Liver (tissue), 9 donors: ENCODE data around the gene JAM2. TPM values are rescaled to one million over a fixed set of nuclear protein-coding genes. Genes with fewer than 3 reads are reported as not detected.
A peak's percentile ranks its signal among the peaks of the same experiment; 100 is the strongest.

Source experiments
- DNase-seq: peaks from one replicate; pipeline ENCODE4 v3.0.0-alpha.2; 2017; ENCODE audit warnings: low spot score
- H3K27ac ChIP-seq, 2 donors: one replicate each; pipeline ENCODE4 v1.7.0; 2013; ENCODE audit warnings: inconsistent platforms in 2 of 2, low read length in 2 of 2, control low read depth in 1 of 2, low read depth in 1 of 2, mild to moderate bottlenecking in 1 of 2
- H3K27me3 ChIP-seq, 4 donors: one replicate each; pipeline versions ENCODE4 v1.6.1 to v1.7.0; 2013; ENCODE audit warnings: low read length in 3 of 4, inconsistent platforms in 1 of 4, mild to moderate bottlenecking in 1 of 4, moderate library complexity in 1 of 4; ENCODE audit not compliant: control insufficient read depth in 4 of 4, insufficient read depth in 4 of 4
- H3K36me3 ChIP-seq, 4 donors: one replicate each; pipeline versions ENCODE4 v1.6.1 to v1.7.0; 2013; ENCODE audit warnings: low read length in 3 of 4, mild to moderate bottlenecking in 3 of 4, low read depth in 1 of 4, moderate library complexity in 1 of 4; ENCODE audit not compliant: control insufficient read depth in 4 of 4, insufficient read depth in 3 of 4
- H3K4me1 ChIP-seq, 4 donors: one replicate each; pipeline versions ENCODE4 v1.6.1 to v1.7.0; 2013; ENCODE audit warnings: low read length in 3 of 4, mild to moderate bottlenecking in 3 of 4, moderate library complexity in 1 of 4; ENCODE audit not compliant: control insufficient read depth in 4 of 4, insufficient read depth in 4 of 4
- H3K4me3 ChIP-seq, 3 donors: one replicate each; pipeline versions ENCODE4 v1.6.1 to v1.7.0; 2013; ENCODE audit warnings: low read length in 3 of 3, control low read depth in 1 of 3, low read depth in 1 of 3, mild to moderate bottlenecking in 1 of 3
- H3K9ac ChIP-seq, 2 donors: one replicate each; pipeline ENCODE4 v1.7.0; 2013; ENCODE audit warnings: low read length in 2 of 2, mild to moderate bottlenecking in 2 of 2, moderate library complexity in 2 of 2, control low read depth in 1 of 2, low read depth in 1 of 2
- H3K9me3 ChIP-seq, 4 donors: one replicate each; pipeline versions ENCODE4 v1.6.1 to v1.7.0; 2013; ENCODE audit warnings: low read length in 3 of 4; ENCODE audit not compliant: control insufficient read depth in 4 of 4
- ATF3 ChIP-seq: IDR thresholded peaks from 2 replicates; pipeline ENCODE4 v1.6.1; 2016; ENCODE audit warnings: antibody characterized with exemption
- CTCF ChIP-seq: fragments of 150-350 bp; IDR thresholded peaks from 2 replicates; pipeline ENCODE4 v1.5.1; 2017; ENCODE audit warnings: improper control_type of control experiment, low read depth, low read length; ENCODE audit not compliant: missing input control
- EGR1 ChIP-seq, 2 donors: IDR thresholded peaks; 2 replicates each; pipeline ENCODE4 v1.6.1; 2016 to 2018; ENCODE audit warnings: antibody characterized with exemption in 2 of 2, low read depth in 2 of 2
- FOXA1 ChIP-seq: IDR thresholded peaks from 2 replicates; pipeline ENCODE4 v1.6.1; 2016; ENCODE audit warnings: antibody characterized with exemption
- FOXA2 ChIP-seq: IDR thresholded peaks from 2 replicates; pipeline ENCODE4 v1.6.1; 2016; ENCODE audit warnings: antibody characterized with exemption
- GABPA ChIP-seq, 2 donors: IDR thresholded peaks in 1 of 2; conservative IDR thresholded peaks in 1 of 2; 2 replicates each; pipeline ENCODE4 v1.6.1; 2016; ENCODE audit warnings: antibody characterized with exemption in 2 of 2, mild to moderate bottlenecking in 1 of 2, moderate library complexity in 1 of 2
- HNF4A ChIP-seq, 2 donors: conservative IDR thresholded peaks; 2 replicates each; pipeline ENCODE4 v1.6.1; 2016; ENCODE audit warnings: antibody characterized with exemption in 2 of 2, mild to moderate bottlenecking in 2 of 2
- HNF4G ChIP-seq: IDR thresholded peaks from 2 replicates; pipeline ENCODE4 v1.6.1; 2016; ENCODE audit warnings: antibody characterized with exemption
- JUND ChIP-seq, 2 donors: IDR thresholded peaks; 2 replicates each; pipeline ENCODE4 v1.6.1; 2016; ENCODE audit warnings: antibody characterized with exemption in 2 of 2
- MAX ChIP-seq: IDR thresholded peaks from 2 replicates; pipeline ENCODE4 v1.6.1; 2016; ENCODE audit warnings: antibody characterized with exemption
- NR2F2 ChIP-seq: IDR thresholded peaks from 2 replicates; pipeline ENCODE4 v1.6.1; 2016; ENCODE audit warnings: antibody characterized with exemption
- RAD21 ChIP-seq, 2 donors: IDR thresholded peaks; 2 replicates each; pipeline ENCODE4 v1.6.1; 2016; ENCODE audit warnings: antibody characterized with exemption in 2 of 2, mild to moderate bottlenecking in 2 of 2
- REST ChIP-seq: IDR thresholded peaks from 2 replicates; pipeline ENCODE4 v1.6.1; 2016; ENCODE audit warnings: antibody characterized with exemption, mild to moderate bottlenecking
- RXRA ChIP-seq, 2 donors: IDR thresholded peaks; 2 replicates each; pipeline ENCODE4 v1.6.1; 2017 to 2018; ENCODE audit warnings: antibody characterized with exemption in 2 of 2, mild to moderate bottlenecking in 1 of 2
- SP1 ChIP-seq: IDR thresholded peaks from 2 replicates; pipeline ENCODE4 v1.6.1; 2018; ENCODE audit warnings: antibody characterized with exemption, mild to moderate bottlenecking
- TAF1 ChIP-seq: conservative IDR thresholded peaks from 2 replicates; pipeline ENCODE4 v1.6.1; 2016; ENCODE audit warnings: antibody characterized with exemption, mild to moderate bottlenecking
- YY1 ChIP-seq: IDR thresholded peaks from 2 replicates; pipeline ENCODE4 v1.6.1; 2016; ENCODE audit warnings: antibody characterized with exemption, mild to moderate bottlenecking
- ZBTB33 ChIP-seq: IDR thresholded peaks from 2 replicates; pipeline ENCODE4 v1.6.1; 2016; ENCODE audit warnings: antibody characterized with exemption
- WGBS: extraction: QIAGEN DNeasy Blood & Tissue Kit; methylation state at CpG from one replicate; pipeline ENCODE4 v1.1.7; 2013; 5-methylcytosine and 5-hydroxymethylcytosine counted together
- polyA plus RNA-seq, 2 donors: library from polyadenylated mRNA; stranded (reverse) in 1 of 2; unstranded in 1 of 2; fragments of 200-250 nt in 1 of 2; fragments of >200 nt in 1 of 2; fragmentation: Nextera tagmentation in 1 of 2; extraction: Ambion mirVana in 1 of 2; gene quantifications; one replicate each; pipeline versions ENCODE4 v1.2.1 to v1.2.3, GENCODE V29; 2013 to 2015
- total RNA-seq, 2 donors: library from RNA; depleted of rRNA; stranded (reverse); fragments of >200 nt; gene quantifications; one replicate each; pipeline ENCODE4 v1.2.3, GENCODE V29; 2014
- donor health status: healthy.
- donor health status: healthy.
- donor health status: healthy.
- donor health status: healthy.
- donor health status: healthy.

Gene JAM2
- total and polyA plus RNA-seq, 4 donors, result 0.89 to 2.0 (median 1.3) TPM

GRCh38 chr21:25734904-25735645, 96.0 kb downstream of the JAM2 start, which contains the start of the genes ATP5PF and GABPA:
Gene ATP5PF (minus strand): TSS chr21:25734904. CDS start chr21:25729794, 5,110 bp downstream.
Gene GABPA (plus strand): TSS chr21:25734972. CDS start chr21:25741599, 6,627 bp downstream.
- H3K36me3 ChIP-seq, result no peaks in the 10 kb centered on the region
- no peaks in the 10 kb centered on the region for H3K9me3 ChIP-seq
- H3K27me3 ChIP-seq, result no peaks in the 10 kb centered on the region
- peak within 1 kb of the TSS; percentile 80 to 97 for H3K9ac ChIP-seq
- peak within 1 kb of the TSS; percentile 88 to 98 for H3K27ac ChIP-seq
- H3K4me3 ChIP-seq, result peak within 1 kb of the TSS; percentile 71 to 88 (median 78)
- H3K4me1 ChIP-seq, result peaks cover 8 to 42% (median 33%) of the 10 kb centered on the region in 4 donors
- peak; percentile 96 for DNase-seq
- peak; percentile 61 for TF ChIP-seq ATF3
- peak; percentile 78 for TF ChIP-seq TAF1
- TF ChIP-seq JUND (IDR thresholded peaks at IDR 0.05), result peak; percentile 19 to 58
- peak; percentile 83 to 94 for TF ChIP-seq EGR1 (IDR thresholded peaks at IDR 0.05; ENCODE audit: low read depth in 2 of 2)
- no peak for TF ChIP-seq FOXA2
- peak in 1 of 2 donors; percentile 20 for TF ChIP-seq RAD21 (IDR thresholded peaks at IDR 0.05)
- TF ChIP-seq ZBTB33, result peak; percentile 88
- no peak for TF ChIP-seq CTCF
- peak; percentile 43 for TF ChIP-seq HNF4G
- TF ChIP-seq FOXA1, result no peak
- TF ChIP-seq NR2F2, result peak; percentile 82
- TF ChIP-seq HNF4A (conservative IDR thresholded peaks at IDR 0.05), result peak; percentile 23 to 36
- TF ChIP-seq RXRA (IDR thresholded peaks at IDR 0.05), result peak; percentile 84 to 90
- peak; percentile 92 for TF ChIP-seq MAX
- TF ChIP-seq REST, result peak; percentile 31
- TF ChIP-seq SP1, result peak; percentile 73
- peak; percentile 99 for TF ChIP-seq YY1
- TF ChIP-seq GABPA (IDR thresholded peaks at IDR 0.05 in 1 of 2, conservative IDR thresholded peaks at IDR 0.05 in 1 of 2), result peak; percentile 99
- WGBS, result under 1% methylated on average over 64 of the region's 64 CpGs
